Cardiac muscle cell (in vitro differentiated cells and primary cell): ENCODE measurements around the gene LRP1B. TPM values are rescaled to one million over a fixed set of nuclear protein-coding genes. Genes with fewer than 3 reads are reported as not detected.

ENCODE experiments used
- DNase-seq, 2 donors: peaks; one replicate each; pipeline versions ENCODE4 v3.0.0 to v3.0.0-alpha.2; 2010 to 2017; ENCODE audit warnings: low read depth in 1 of 2, low spot score in 1 of 2
- H3K27ac ChIP-seq: fragments of 200-600 bp; sonication (generic); 2 replicates; pipeline ENCODE4 v1.5.1; 2016
- H3K27me3 ChIP-seq: fragments of 200-600 bp; sonication (generic); 2 replicates; pipeline ENCODE4 v1.6.0; 2016; ENCODE audit warnings: control low read depth
- H3K36me3 ChIP-seq: fragments of 200-600 bp; sonication (generic); 2 replicates; pipeline ENCODE4 v1.5.1; 2016; ENCODE audit warnings: control low read depth
- H3K4me1 ChIP-seq: fragments of 200-600 bp; sonication (generic); 2 replicates; pipeline ENCODE4 v1.8.1; 2017; ENCODE audit warnings: low read depth, mild to moderate bottlenecking, mixed run types
- H3K4me3 ChIP-seq: fragments of 200-600 bp; sonication (generic); 2 replicates; pipeline ENCODE4 v1.5.1; 2016; ENCODE audit warnings: mild to moderate bottlenecking
- H3K9me3 ChIP-seq: fragments of 200-600 bp; sonication (generic); 2 replicates; pipeline ENCODE4 v1.5.1; 2017; ENCODE audit warnings: low read depth, mild to moderate bottlenecking, control low read depth
- polyA plus RNA-seq: library from polyadenylated mRNA; unstranded; fragments of >200 nt; fragmentation: Nextera tagmentation; extraction: Ambion mirVana; gene quantifications from 2 replicates; pipeline ENCODE4 v1.2.1, GENCODE V29; 2016
- total RNA-seq: library from RNA; depleted of rRNA; stranded (reverse); fragments of >200 nt; gene quantifications from 2 replicates; pipeline ENCODE4 v1.2.3, GENCODE V29; 2016
- TF ChIP-seq, protein P1 (sequence below): IDR thresholded peaks from 2 replicates; pipeline ENCODE4 v1.5.1; 2012; ENCODE audit warnings: low read depth, mild to moderate bottlenecking, low read length

The LRP1B gene
- total and polyA plus RNA-seq, 2 experiments from 2014 or later: 1.2 to 2.5 TPM

- H3K27ac ChIP-seq: no peak overlapping the region
- no peaks in the 10 kb centered on the region for H3K36me3 ChIP-seq
- H3K27me3 ChIP-seq: no peaks in the 10 kb centered on the region
- DNase-seq: no peak
- H3K4me3 ChIP-seq: no peak overlapping the region
- TF ChIP-seq, protein P1, sequence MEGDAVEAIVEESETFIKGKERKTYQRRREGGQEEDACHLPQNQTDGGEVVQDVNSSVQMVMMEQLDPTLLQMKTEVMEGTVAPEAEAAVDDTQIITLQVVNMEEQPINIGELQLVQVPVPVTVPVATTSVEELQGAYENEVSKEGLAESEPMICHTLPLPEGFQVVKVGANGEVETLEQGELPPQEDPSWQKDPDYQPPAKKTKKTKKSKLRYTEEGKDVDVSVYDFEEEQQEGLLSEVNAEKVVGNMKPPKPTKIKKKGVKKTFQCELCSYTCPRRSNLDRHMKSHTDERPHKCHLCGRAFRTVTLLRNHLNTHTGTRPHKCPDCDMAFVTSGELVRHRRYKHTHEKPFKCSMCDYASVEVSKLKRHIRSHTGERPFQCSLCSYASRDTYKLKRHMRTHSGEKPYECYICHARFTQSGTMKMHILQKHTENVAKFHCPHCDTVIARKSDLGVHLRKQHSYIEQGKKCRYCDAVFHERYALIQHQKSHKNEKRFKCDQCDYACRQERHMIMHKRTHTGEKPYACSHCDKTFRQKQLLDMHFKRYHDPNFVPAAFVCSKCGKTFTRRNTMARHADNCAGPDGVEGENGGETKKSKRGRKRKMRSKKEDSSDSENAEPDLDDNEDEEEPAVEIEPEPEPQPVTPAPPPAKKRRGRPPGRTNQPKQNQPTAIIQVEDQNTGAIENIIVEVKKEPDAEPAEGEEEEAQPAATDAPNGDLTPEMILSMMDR: no peak
- H3K4me1 ChIP-seq: no peaks in the 10 kb centered on the region
- H3K9me3 ChIP-seq: no peaks in the 10 kb centered on the region
Observed at GRCh38 chr2:140680862-140681261, 1450.0 kb downstream of the LRP1B start.

GRCh38 chr2:140679752-140680151, 1451.1 kb downstream of the LRP1B start:
- H3K4me3 ChIP-seq: no peak overlapping the region
- H3K27ac ChIP-seq: no peak overlapping the region
- H3K27me3 ChIP-seq: no peaks in the 10 kb centered on the region
- DNase-seq: no peak
- no peaks in the 10 kb centered on the region for H3K4me1 ChIP-seq
- H3K36me3 ChIP-seq: no peaks in the 10 kb centered on the region
- H3K9me3 ChIP-seq: no peaks in the 10 kb centered on the region
- TF ChIP-seq, protein P1: no peak

- DNase-seq: no peak
- Histone ChIP-seq H3K27me3 (no peaks in the 10 kb centered on the region), H3K9me3 (peaks cover 3% of the 10 kb centered on the region), H3K4me1 (no peaks in the 10 kb centered on the region), H3K4me3 (no peak overlapping the region), H3K36me3 (no peaks in the 10 kb centered on the region), H3K27ac (no peak overlapping the region)
- TF ChIP-seq, protein P1: no peak
Observed at GRCh38 chr2:140669911-140670310, 1460.9 kb downstream of the LRP1B start.

GRCh38 chr2:140667203-140667602, 1463.6 kb downstream of the LRP1B start:
- TF ChIP-seq, protein P1: no peak
- Histone ChIP-seq H3K4me3 (no peak overlapping the region), H3K9me3 (peaks cover 4% of the 10 kb centered on the region), H3K27me3 (no peaks in the 10 kb centered on the region), H3K4me1 (no peaks in the 10 kb centered on the region), H3K27ac (no peak overlapping the region), H3K36me3 (no peaks in the 10 kb centered on the region)
- no peak for DNase-seq

DNA sequence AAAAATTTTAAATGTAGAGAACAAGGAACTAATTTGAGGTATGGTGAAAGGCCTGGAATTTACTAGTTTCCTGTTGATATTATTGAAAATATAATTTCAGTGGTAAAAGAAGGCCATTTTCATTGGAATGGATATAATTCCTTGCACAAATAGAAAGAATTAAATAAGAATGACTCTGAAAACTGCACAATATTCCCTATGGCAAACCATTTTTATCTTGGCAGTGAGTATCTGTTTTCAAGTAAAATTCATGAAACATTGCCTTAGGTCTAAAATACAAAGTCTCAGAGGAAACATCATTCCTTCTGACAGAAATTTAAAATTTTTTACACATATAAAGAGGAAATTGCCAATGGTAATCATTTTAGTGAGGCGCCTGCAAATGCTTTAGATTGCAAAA, 1468.3 kb downstream of the LRP1B start:
- Histone ChIP-seq H3K36me3 (no peaks in the 10 kb centered on the region), H3K4me3 (no peak overlapping the region), H3K27me3 (no peaks in the 10 kb centered on the region), H3K4me1 (no peaks in the 10 kb centered on the region), H3K9me3 (peaks cover 4% of the 10 kb centered on the region), H3K27ac (no peak overlapping the region)
- TF ChIP-seq, protein P1: no peak
- no peak for DNase-seq
